GM12878 (cell line): ENCODE results near the gene TP73. TPM values are rescaled to one million over a fixed set of nuclear protein-coding genes. Genes with fewer than 3 reads are reported as not detected.

Experiments used
- BCL11A ChIP-seq: IDR thresholded peaks from 2 replicates; pipeline ENCODE4 v1.6.1; 2011; ENCODE audit warnings: low read depth, low read length
- CREM ChIP-seq: IDR thresholded peaks from 2 replicates; pipeline ENCODE4 v1.6.1; 2014; ENCODE audit warnings: antibody characterized with exemption, low read depth
- ELK1 ChIP-seq: IDR thresholded peaks from 2 replicates; pipeline ENCODE4 v1.6.1; 2012; ENCODE audit warnings: low read depth, low read length, improper control_type of control experiment
- GABPA ChIP-seq: IDR thresholded peaks from 2 replicates; pipeline ENCODE4 v1.6.1; 2014; ENCODE audit warnings: antibody characterized with exemption, low read depth, mild to moderate bottlenecking, inconsistent platforms
- KAT2A ChIP-seq: conservative IDR thresholded peaks from 2 replicates; pipeline ENCODE4 v1.6.1; 2011; ENCODE audit warnings: low read depth, low read length; ENCODE audit not compliant: control insufficient read depth
- KDM1A ChIP-seq: fragments of 200-600 bp; sonication (generic); IDR thresholded peaks from 2 replicates; pipeline ENCODE4 v1.6.1; 2016; ENCODE audit warnings: borderline replicate concordance
- KLF5 ChIP-seq: fragments of 450-650 bp; IDR thresholded peaks from 2 replicates; pipeline ENCODE4 v1.6.1; 2014; ENCODE audit warnings: mild to moderate bottlenecking; ENCODE audit not compliant: partially characterized antibody
- RELB ChIP-seq: fragments of 450-650 bp; IDR thresholded peaks from 2 replicates; pipeline ENCODE4 v1.6.1; 2017; ENCODE audit warnings: low read depth, mild to moderate bottlenecking, moderate library complexity
- REST ChIP-seq: IDR thresholded peaks from 2 replicates; pipeline ENCODE4 v1.6.1; 2012; ENCODE audit warnings: mild to moderate bottlenecking, low read depth, low read length
- USF1 ChIP-seq: IDR thresholded peaks from 2 replicates; pipeline ENCODE4 v1.6.1; 2011; ENCODE audit warnings: borderline replicate concordance, low read depth, mild to moderate bottlenecking, moderate library complexity, mixed read lengths, low read length; ENCODE audit not compliant: insufficient read depth; ENCODE audit errors: extremely low read length
- polyA plus RNA-seq, 11 experiments: library from polyadenylated mRNA; depleted of rRNA in 4 of 11; unstranded in 6 of 11; stranded (reverse) in 5 of 11; fragments of >200 nt; fragmentation: Nextera tagmentation in 4 of 11; fragmentation: Illumina TruSeq in 1 of 11; extraction: Ambion mirVana in 4 of 11; extraction: Trizol in 1 of 11; gene quantifications; 1 replicate in 1 of 11; 2 replicates in 10 of 11; pipeline versions ENCODE4 v1.2.1 to v1.2.3, GENCODE V29; 2011 to 2016; ENCODE audit warnings: inconsistent platforms in 2 of 11, missing spikeins in 2 of 11, low read depth in 1 of 11
- total RNA-seq, 4 experiments: library from RNA; depleted of rRNA in 3 of 4; stranded (reverse); fragments of >200 nt in 3 of 4; fragmentation: Illumina TruSeq in 1 of 4; extraction: Trizol in 1 of 4; gene quantifications; 2 replicates each; pipeline versions ENCODE4 v1.2.1 to v1.2.3, GENCODE V29; 2013 to 2021

Gene TP73
- total and polyA plus RNA-seq, 10 of the 15 experiments (the other 5 are each of a cell fraction or from before 2014, with no cell fraction given): 0.08 to 54.2 (median 14.9) TPM

DNA sequence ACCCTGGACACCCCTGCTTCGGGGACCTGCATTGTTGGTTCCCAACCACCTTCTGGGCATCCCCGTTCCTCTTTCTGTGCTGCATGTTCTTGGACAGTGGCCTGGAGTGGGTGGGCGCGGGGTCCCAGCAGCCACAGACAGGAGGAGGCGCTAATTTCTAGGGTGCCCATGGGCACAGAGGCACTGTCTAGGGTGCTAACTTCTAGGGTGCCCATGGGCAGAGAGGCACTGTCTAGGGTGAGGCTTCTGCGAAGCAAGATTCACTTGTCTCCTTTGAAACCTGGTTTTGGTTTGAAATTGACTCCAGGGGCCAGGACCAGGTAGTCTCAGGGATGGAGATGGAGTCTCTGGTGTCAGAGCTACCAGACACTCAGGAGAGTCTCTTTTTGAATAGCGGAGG lies 40.2 kb upstream of the TP73 start (continued):
- no peak for TF ChIP-seq REST
- TF ChIP-seq KLF5: no peak
- no peak for TF ChIP-seq ELK1
- no peak for TF ChIP-seq USF1
- no peak for TF ChIP-seq CREM
- TF ChIP-seq BCL11A: no peak
- no peak for TF ChIP-seq KAT2A
- TF ChIP-seq GABPA: no peak
- no peak for TF ChIP-seq KDM1A
- TF ChIP-seq RELB: no peak
